ENCODE data around the gene SLK.

- TF ChIP-seq BHLHE40 (IDR thresholded peaks at IDR 0.05; ENCODE audit: low read depth, low read length) = no peak
- no peak for TF ChIP-seq POLR2A (IDR thresholded peaks at IDR 0.05; ENCODE audit: low read length)
- no peak for TF ChIP-seq CTCF (IDR thresholded peaks at IDR 0.05)
- TF ChIP-seq TP53 (CRISPR knock-in tag; IDR thresholded peaks at IDR 0.05) = no peak
- no peak for TF ChIP-seq SREBF2 (IDR thresholded peaks at IDR 0.05)
- TF ChIP-seq REST (IDR thresholded peaks at IDR 0.05) = no peak
- no peak for TF ChIP-seq ZSCAN20 (CRISPR knock-in tag; IDR thresholded peaks at IDR 0.05)
- TF ChIP-seq NFE2L2 (conservative IDR thresholded peaks at IDR 0.05; ENCODE audit: low read length) = no peak
- no peak for TF ChIP-seq SMC3 (IDR thresholded peaks at IDR 0.05)
- no peak for TF ChIP-seq CEBPB (IDR thresholded peaks at IDR 0.05)
- TF ChIP-seq MAZ (IDR thresholded peaks at IDR 0.05; ENCODE audit: borderline replicate concordance, low read depth, low read length) = no peak
These were observed 55.1 kb downstream of the SLK start for GRCh38 chr10:104022026-104022425.

Measured in A549 (cell line).